ENCODE data around the gene SIGLEC5. TPM values are rescaled to one million over a fixed set of nuclear protein-coding genes. Genes with fewer than 3 reads are reported as not detected.

Gene SIGLEC5
- total and polyA plus RNA-seq, 2 donors (not counting 3 experiments of a cell fraction or from before 2014, with no cell fraction given) = not detected

DNA sequence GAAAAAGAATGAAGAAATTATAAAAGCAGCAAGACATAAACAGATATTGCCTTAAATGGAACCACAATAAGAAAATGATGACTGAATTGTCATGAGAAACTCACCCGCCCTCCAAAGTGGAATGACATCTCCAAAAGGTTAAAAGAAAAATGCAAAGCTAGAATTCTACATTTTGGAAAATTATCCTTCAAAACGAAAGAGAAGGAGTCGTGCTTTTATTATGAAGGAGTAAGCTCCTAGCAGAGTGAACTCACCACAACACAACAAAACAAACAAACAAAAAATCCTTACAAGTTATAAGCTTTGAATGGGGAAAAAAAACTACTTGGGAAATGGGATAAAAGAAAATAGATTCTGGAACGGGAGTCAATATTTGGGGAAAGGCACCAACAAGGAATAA, 9.7 kb upstream of the SIGLEC5 start:
- Histone ChIP-seq H3K36me3 (ENCODE audit: control insufficient read depth in 2 of 2, extremely low read depth in 1 of 2, insufficient read depth in 2 of 2, low read length in 2 of 2) (no peaks in the 10 kb centered on the region), H3K4me2 (ENCODE audit: insufficient read depth, low read length) (no peak overlapping the region), H3K9ac (replicated peaks; ENCODE audit: extremely low read depth, insufficient read depth, low read length) (no peak overlapping the region), H3K4me1 (ENCODE audit: control insufficient read depth, extremely low read depth, insufficient read depth, low read length) (no peaks in the 10 kb centered on the region), H2AFZ (ENCODE audit: low read depth, low read length) (no peak overlapping the region), H3K27me3 (ENCODE audit: control insufficient read depth in 2 of 2, insufficient read depth in 2 of 2, low read length in 2 of 2) (peaks cover 3 to 6% of the 10 kb centered on the region in 2 experiments), H3K9me3 (replicated peaks; ENCODE audit: control insufficient read depth, insufficient read depth, low read length) (no peaks in the 10 kb centered on the region), H3K9me1 (replicated peaks; ENCODE audit: control insufficient read depth, extremely low read depth, insufficient read depth, low read length) (no peaks in the 10 kb centered on the region), H3K27ac (ENCODE audit: insufficient read depth, low read depth, low read length) (no peak overlapping the region), H4K20me1 (replicated peaks; ENCODE audit: control insufficient read depth, extremely low read depth, insufficient read depth, low read length) (no peaks in the 10 kb centered on the region), H3K4me3 (replicated peaks in 1 of 3; ENCODE audit: insufficient read depth in 1 of 3, low read depth in 1 of 3, low read length in 3 of 3) (no peak overlapping the region), H3K79me2 (ENCODE audit: control insufficient read depth, insufficient read depth, low read length) (no peaks in the 10 kb centered on the region)
- intact Hi-C loops (cut with micrococcal nuclease) = no loop called here
- FAIRE-seq (no peak), DNase-seq (ENCODE audit: low read depth, low spot score) (no peak)
- dilution Hi-C loops (cut with MboI; ENCODE audit: extremely low pct_ligation_motif_present, low sequenced_read_pairs) = no loop called here
- CTCF ChIA-PET = interaction anchor here (1.0 to 2.8 kb wide), 5 partner anchors 17 to 218 kb away, joined by 3 to 24 read pairs (median 9); no protein-coding TSS in a partner anchor
- BruUV-seq (replicated peaks) = no TSS peak
- POLR2A ChIA-PET = no interaction called here
- TF ChIP-seq JUN (IDR thresholded peaks at IDR 0.05; ENCODE audit: borderline replicate concordance, insufficient read depth, insufficient read length, low read depth) (no peak), FOS (IDR thresholded peaks at IDR 0.05; ENCODE audit: borderline replicate concordance, insufficient read depth, low read length) (no peak), POLR2AphosphoS5 (IDR thresholded peaks at IDR 0.05; ENCODE audit: insufficient read depth, low read depth, low read length) (no peak), EZH2 (IDR thresholded peaks at IDR 0.05; ENCODE audit: borderline replicate concordance, low read depth, low read length, severe bottlenecking) (no peak), GATA2 (IDR thresholded peaks at IDR 0.05; ENCODE audit: insufficient read depth, insufficient read length, low read depth, low read length) (no peak), POLR2A (IDR thresholded peaks at IDR 0.05; ENCODE audit: low read depth, low read length) (no peak), MYC (IDR thresholded peaks at IDR 0.05; ENCODE audit: low read depth, low read length) (no peak)
- TF ChIP-seq, protein P1, sequence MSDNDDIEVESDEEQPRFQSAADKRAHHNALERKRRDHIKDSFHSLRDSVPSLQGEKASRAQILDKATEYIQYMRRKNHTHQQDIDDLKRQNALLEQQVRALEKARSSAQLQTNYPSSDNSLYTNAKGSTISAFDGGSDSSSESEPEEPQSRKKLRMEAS (IDR thresholded peaks at IDR 0.05; ENCODE audit: insufficient read depth, insufficient read length) = no peak
- TF ChIP-seq, protein P2, sequence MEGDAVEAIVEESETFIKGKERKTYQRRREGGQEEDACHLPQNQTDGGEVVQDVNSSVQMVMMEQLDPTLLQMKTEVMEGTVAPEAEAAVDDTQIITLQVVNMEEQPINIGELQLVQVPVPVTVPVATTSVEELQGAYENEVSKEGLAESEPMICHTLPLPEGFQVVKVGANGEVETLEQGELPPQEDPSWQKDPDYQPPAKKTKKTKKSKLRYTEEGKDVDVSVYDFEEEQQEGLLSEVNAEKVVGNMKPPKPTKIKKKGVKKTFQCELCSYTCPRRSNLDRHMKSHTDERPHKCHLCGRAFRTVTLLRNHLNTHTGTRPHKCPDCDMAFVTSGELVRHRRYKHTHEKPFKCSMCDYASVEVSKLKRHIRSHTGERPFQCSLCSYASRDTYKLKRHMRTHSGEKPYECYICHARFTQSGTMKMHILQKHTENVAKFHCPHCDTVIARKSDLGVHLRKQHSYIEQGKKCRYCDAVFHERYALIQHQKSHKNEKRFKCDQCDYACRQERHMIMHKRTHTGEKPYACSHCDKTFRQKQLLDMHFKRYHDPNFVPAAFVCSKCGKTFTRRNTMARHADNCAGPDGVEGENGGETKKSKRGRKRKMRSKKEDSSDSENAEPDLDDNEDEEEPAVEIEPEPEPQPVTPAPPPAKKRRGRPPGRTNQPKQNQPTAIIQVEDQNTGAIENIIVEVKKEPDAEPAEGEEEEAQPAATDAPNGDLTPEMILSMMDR (IDR thresholded peaks at IDR 0.05; ENCODE audit: extremely low read depth in 1 of 2, insufficient read depth in 1 of 2, low read depth in 1 of 2, low read length in 2 of 2) = no peak
